ENCODE results near the gene MCM5.

MCM5 gene

GRCh38 chr22:35380537-35381423 is 19.2 kb upstream of the MCM5 start, which contains the start of gene HMOX1:
TSS of gene HMOX1 (plus strand) at chr22:35381096. CDS start at chr22:35381174, 78 bp downstream.
- peak within 1 kb of the TSS; percentile 52 for H3K4me2 ChIP-seq (ENCODE audit: low read length)
- H3K27ac ChIP-seq (ENCODE audit: low read depth, low read length), result no peak within 1 kb of the TSS
- H3K4me3 ChIP-seq (ENCODE audit: low read length), result peak within 1 kb of the TSS; percentile 49
- H3K36me3 ChIP-seq (ENCODE audit: control insufficient read depth, low read length), result no peaks in the 10 kb centered on the region
- H3K27me3 ChIP-seq (ENCODE audit: control insufficient read depth, low read length), result peaks cover 38% of the 10 kb centered on the region
- no peaks in the 10 kb centered on the region for H4K20me1 ChIP-seq (ENCODE audit: control insufficient read depth, insufficient read depth, low read depth, low read length)
- H3K79me2 ChIP-seq (ENCODE audit: control insufficient read depth, low read length), result no peaks in the 10 kb centered on the region
- peaks cover 26% of the 10 kb centered on the region for H3K4me1 ChIP-seq (ENCODE audit: control insufficient read depth, low read length)
- H3F3A ChIP-seq (ENCODE audit: control insufficient read depth, insufficient read depth), result peaks cover 3% of the 10 kb centered on the region; the same call in 1 of the 2 replicates
- H3K9me2 ChIP-seq (replicated peaks; ENCODE audit: control insufficient read depth, low read length), result no peaks in the 10 kb centered on the region
- TF ChIP-seq EZH2phosphoT487 (IDR thresholded peaks at IDR 0.05; ENCODE audit: borderline replicate concordance, low read length) (0 out of 2 replicates have a peak, but pooled peaks have one; percentile 44), CTCF (IDR thresholded peaks at IDR 0.05; ENCODE audit: low read depth, low read length, poor library complexity, severe bottlenecking) (no peak)
- no peaks in the 10 kb centered on the region for H3K9me3 ChIP-seq (ENCODE audit: control insufficient read depth, insufficient read depth, low read length)

GRCh38 chr22:35381424-35382009 is 18.4 kb upstream of the MCM5 start:
- Histone ChIP-seq H3K9me2 (replicated peaks; ENCODE audit: control insufficient read depth, low read length) (no peaks in the 10 kb centered on the region), H3K27ac (ENCODE audit: low read depth, low read length) (no peak overlapping the region), H4K20me1 (ENCODE audit: control insufficient read depth, insufficient read depth, low read depth, low read length) (no peaks in the 10 kb centered on the region), H3K79me2 (ENCODE audit: control insufficient read depth, low read length) (no peaks in the 10 kb centered on the region), H3K36me3 (ENCODE audit: control insufficient read depth, low read length) (no peaks in the 10 kb centered on the region), H3K4me3 (ENCODE audit: low read length) (peak overlapping the region; percentile 49), H3K27me3 (ENCODE audit: control insufficient read depth, low read length) (peaks cover 38% of the 10 kb centered on the region), H3K4me1 (ENCODE audit: control insufficient read depth, low read length) (peaks cover 23% of the 10 kb centered on the region), H3K9me3 (ENCODE audit: control insufficient read depth, insufficient read depth, low read length) (no peaks in the 10 kb centered on the region), H3K4me2 (ENCODE audit: low read length) (peak overlapping the region; percentile 52), H3F3A (ENCODE audit: control insufficient read depth, insufficient read depth) (no peaks in the 10 kb centered on the region; the same call in 1 of the 2 replicates)
- no peak for TF ChIP-seq EZH2phosphoT487 (IDR thresholded peaks at IDR 0.05; ENCODE audit: borderline replicate concordance, low read length)
- no peak for TF ChIP-seq CTCF (IDR thresholded peaks at IDR 0.05; ENCODE audit: low read depth, low read length, poor library complexity, severe bottlenecking)

- H3K4me2 ChIP-seq (ENCODE audit: low read length), result no peak overlapping the region
- no peak for TF ChIP-seq CTCF (IDR thresholded peaks at IDR 0.05; ENCODE audit: low read depth, low read length, poor library complexity, severe bottlenecking)
- TF ChIP-seq EZH2phosphoT487 (IDR thresholded peaks at IDR 0.05; ENCODE audit: borderline replicate concordance, low read length), result no peak
These were observed 16.3 kb upstream of the MCM5 start for GRCh38 chr22:35383679-35384071.

More at GRCh38 chr22:35383679-35384071, 16.3 kb upstream of the MCM5 start:
- H3K9me2 ChIP-seq (replicated peaks; ENCODE audit: control insufficient read depth, low read length), result no peaks in the 10 kb centered on the region
- H3K36me3 ChIP-seq (ENCODE audit: control insufficient read depth, low read length), result no peaks in the 10 kb centered on the region
- H3K4me3 ChIP-seq (ENCODE audit: low read length), result no peak overlapping the region
- H3K4me1 ChIP-seq (ENCODE audit: control insufficient read depth, low read length), result peaks cover 7% of the 10 kb centered on the region
- H3K79me2 ChIP-seq (ENCODE audit: control insufficient read depth, low read length), result no peaks in the 10 kb centered on the region
- H3K9me3 ChIP-seq (ENCODE audit: control insufficient read depth, insufficient read depth, low read length), result no peaks in the 10 kb centered on the region
- peaks cover 38% of the 10 kb centered on the region for H3K27me3 ChIP-seq (ENCODE audit: control insufficient read depth, low read length)
- no peak overlapping the region for H3K27ac ChIP-seq (ENCODE audit: low read depth, low read length)
- no peaks in the 10 kb centered on the region for H4K20me1 ChIP-seq (ENCODE audit: control insufficient read depth, insufficient read depth, low read depth, low read length)
- no peaks in the 10 kb centered on the region for H3F3A ChIP-seq (ENCODE audit: control insufficient read depth, insufficient read depth)
